ENCODE results near the gene SSH2. TPM values are rescaled to one million over a fixed set of nuclear protein-coding genes. Genes with fewer than 3 reads are reported as not detected.

The SSH2 gene
- total and polyA plus RNA-seq, 2 donors (not counting 1 experiment from before 2014, with no cell fraction given): 51.5 to 183 TPM

- Histone ChIP-seq H3K27me3 (replicated peaks in 1 of 4; ENCODE audit: control extremely low read depth in 1 of 4, control insufficient read depth in 3 of 4, insufficient read depth in 4 of 4, low read length in 3 of 4) (no peaks in the 10 kb centered on the region), H3K9me3 (ENCODE audit: control extremely low read depth in 1 of 3, control insufficient read depth in 2 of 3, insufficient read depth in 1 of 3, low read length in 2 of 3) (no peaks in the 10 kb centered on the region), H3K27ac (ENCODE audit: low read length in 2 of 2) (no peak overlapping the region), H3K79me2 (ENCODE audit: control insufficient read depth, insufficient read depth, low read length) (peaks cover 42% of the 10 kb centered on the region), H3K36me3 (replicated peaks in 1 of 2; ENCODE audit: control extremely low read depth in 1 of 2, control insufficient read depth in 1 of 2, extremely low read depth in 1 of 2, insufficient read depth in 2 of 2, low read length in 1 of 2) (peaks cover 2 to 5% of the 10 kb centered on the region in 2 experiments), H3K4me2 (replicated peaks; ENCODE audit: low read depth, low read length, poor library complexity, severe bottlenecking) (no peak overlapping the region), H4K20me1 (ENCODE audit: control insufficient read depth, insufficient read depth, low read length, poor library complexity, severe bottlenecking) (peaks cover 19% of the 10 kb centered on the region), H3K4me1 (ENCODE audit: control insufficient read depth in 2 of 2, insufficient read depth in 2 of 2, low read length in 2 of 2) (peaks cover 0 to 6% of the 10 kb centered on the region in 2 donors), H2AFZ (ENCODE audit: insufficient read depth, low read depth, low read length, poor library complexity, severe bottlenecking) (no peak overlapping the region), H3K4me3 (ENCODE audit: control extremely low read depth in 1 of 5, extremely low read depth in 1 of 5, insufficient read depth in 1 of 5, low read depth in 2 of 5, low read length in 4 of 5) (no peak overlapping the region), H3K9ac (ENCODE audit: low read length) (no peak overlapping the region)
- TF ChIP-seq, protein P1, sequence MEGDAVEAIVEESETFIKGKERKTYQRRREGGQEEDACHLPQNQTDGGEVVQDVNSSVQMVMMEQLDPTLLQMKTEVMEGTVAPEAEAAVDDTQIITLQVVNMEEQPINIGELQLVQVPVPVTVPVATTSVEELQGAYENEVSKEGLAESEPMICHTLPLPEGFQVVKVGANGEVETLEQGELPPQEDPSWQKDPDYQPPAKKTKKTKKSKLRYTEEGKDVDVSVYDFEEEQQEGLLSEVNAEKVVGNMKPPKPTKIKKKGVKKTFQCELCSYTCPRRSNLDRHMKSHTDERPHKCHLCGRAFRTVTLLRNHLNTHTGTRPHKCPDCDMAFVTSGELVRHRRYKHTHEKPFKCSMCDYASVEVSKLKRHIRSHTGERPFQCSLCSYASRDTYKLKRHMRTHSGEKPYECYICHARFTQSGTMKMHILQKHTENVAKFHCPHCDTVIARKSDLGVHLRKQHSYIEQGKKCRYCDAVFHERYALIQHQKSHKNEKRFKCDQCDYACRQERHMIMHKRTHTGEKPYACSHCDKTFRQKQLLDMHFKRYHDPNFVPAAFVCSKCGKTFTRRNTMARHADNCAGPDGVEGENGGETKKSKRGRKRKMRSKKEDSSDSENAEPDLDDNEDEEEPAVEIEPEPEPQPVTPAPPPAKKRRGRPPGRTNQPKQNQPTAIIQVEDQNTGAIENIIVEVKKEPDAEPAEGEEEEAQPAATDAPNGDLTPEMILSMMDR (IDR thresholded peaks at IDR 0.05): no peak
- no peak for TF ChIP-seq EZH2 (IDR thresholded peaks at IDR 0.05; ENCODE audit: borderline replicate concordance, insufficient read depth, low read depth, low read length, poor library complexity, severe bottlenecking)
- ATAC-seq (ENCODE audit: low read depth) (no peak), DNase-seq (no peak)
- Mint-ChIP-seq H3K27ac (no peak overlapping the region), H3K4me1 (peaks cover 13% of the 10 kb centered on the region), H3K27me3 (no peaks in the 10 kb centered on the region), H3K9me3 (ENCODE audit: insufficient read depth) (no peaks in the 10 kb centered on the region), H3K4me3 (no peak overlapping the region)
- CTCF ChIA-PET: interaction anchor here (4.7 kb wide), 1 partner anchor 83 kb away, joined by 15 read pairs; the partner anchor contains the start of gene SSH2
- POLR2A ChIA-PET: no interaction called here
- no CpG with 5 or more reads among the region's 3 CpGs for WGBS (ENCODE audit: insufficient coverage)
- intact Hi-C loops (cut with micrococcal nuclease): no loop called here
Observed at GRCh38 chr17:29847527-29848400, 82.3 kb downstream of the SSH2 start.

DNA sequence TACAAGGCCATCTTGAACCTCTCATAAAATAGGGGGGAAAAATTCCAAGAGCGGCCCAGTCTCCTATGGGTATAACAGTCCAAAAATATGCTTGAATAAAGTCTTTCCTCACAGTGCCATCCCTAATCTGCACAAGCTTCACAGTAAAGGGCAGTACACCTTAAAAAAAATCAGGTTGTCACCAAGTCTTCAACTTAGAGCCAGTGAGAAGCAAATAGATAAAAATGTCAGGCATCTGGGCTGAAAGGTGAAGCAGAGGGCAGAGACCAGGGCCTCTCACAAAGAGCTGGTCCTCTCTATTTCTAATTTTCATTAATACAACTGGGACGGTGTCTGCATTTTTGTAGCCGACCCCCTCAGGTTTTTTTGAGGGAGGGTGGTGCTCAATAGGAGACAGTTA is 82.9 kb downstream of the SSH2 start:
- H3K27ac ChIP-seq (ENCODE audit: low read length in 2 of 2): no peak overlapping the region
- CTCF ChIA-PET: interaction anchor here (4.7 kb wide), 1 partner anchor 84 kb away, joined by 15 read pairs; the partner anchor contains the start of gene SSH2
- POLR2A ChIA-PET: no interaction called here
- H3K27ac Mint-ChIP-seq: no peak overlapping the region
- H3K4me3 ChIP-seq (ENCODE audit: control extremely low read depth in 1 of 5, extremely low read depth in 1 of 5, insufficient read depth in 1 of 5, low read depth in 2 of 5, low read length in 4 of 5): no peak overlapping the region
- ATAC-seq (ENCODE audit: low read depth): no peak
- H3K9me3 ChIP-seq (ENCODE audit: control extremely low read depth in 1 of 3, control insufficient read depth in 2 of 3, insufficient read depth in 1 of 3, low read length in 2 of 3): no peaks in the 10 kb centered on the region
- H3K4me2 ChIP-seq (replicated peaks; ENCODE audit: low read depth, low read length, poor library complexity, severe bottlenecking): no peak overlapping the region
- peaks cover 13% of the 10 kb centered on the region for H3K4me1 Mint-ChIP-seq
- no peak overlapping the region for H3K4me3 Mint-ChIP-seq
- H3K9ac ChIP-seq (ENCODE audit: low read length): no peak overlapping the region
- no peaks in the 10 kb centered on the region for H3K27me3 ChIP-seq (replicated peaks in 1 of 4; ENCODE audit: control extremely low read depth in 1 of 4, control insufficient read depth in 3 of 4, insufficient read depth in 4 of 4, low read length in 3 of 4)
- WGBS (ENCODE audit: insufficient coverage): no CpG with 5 or more reads among the region's 3 CpGs
- H2AFZ ChIP-seq (ENCODE audit: insufficient read depth, low read depth, low read length, poor library complexity, severe bottlenecking): no peak overlapping the region
- TF ChIP-seq, protein P1 (IDR thresholded peaks at IDR 0.05): no peak
- TF ChIP-seq EZH2 (IDR thresholded peaks at IDR 0.05; ENCODE audit: borderline replicate concordance, insufficient read depth, low read depth, low read length, poor library complexity, severe bottlenecking): no peak
- intact Hi-C loops (cut with micrococcal nuclease): no loop called here
- H3K79me2 ChIP-seq (ENCODE audit: control insufficient read depth, insufficient read depth, low read length): peaks cover 37% of the 10 kb centered on the region
- H3K36me3 ChIP-seq (replicated peaks in 1 of 2; ENCODE audit: control extremely low read depth in 1 of 2, control insufficient read depth in 1 of 2, extremely low read depth in 1 of 2, insufficient read depth in 2 of 2, low read length in 1 of 2): peaks cover 2 to 5% of the 10 kb centered on the region in 2 experiments
- H3K27me3 Mint-ChIP-seq: no peaks in the 10 kb centered on the region
- DNase-seq: no peak
- peaks cover 19% of the 10 kb centered on the region for H4K20me1 ChIP-seq (ENCODE audit: control insufficient read depth, insufficient read depth, low read length, poor library complexity, severe bottlenecking)
- peaks cover 0 to 6% of the 10 kb centered on the region in 2 donors for H3K4me1 ChIP-seq (ENCODE audit: control insufficient read depth in 2 of 2, insufficient read depth in 2 of 2, low read length in 2 of 2)
- no peaks in the 10 kb centered on the region for H3K9me3 Mint-ChIP-seq (ENCODE audit: insufficient read depth)

All from B cell (primary cell).